ENCODE data around the gene OPCML. TPM values are rescaled to one million over a fixed set of nuclear protein-coding genes. Genes with fewer than 3 reads are reported as not detected.

The OPCML gene
- total and polyA plus RNA-seq, 2 experiments from 2014 or later, result 0.21 to 0.51 TPM

- TF ChIP-seq, protein P1, sequence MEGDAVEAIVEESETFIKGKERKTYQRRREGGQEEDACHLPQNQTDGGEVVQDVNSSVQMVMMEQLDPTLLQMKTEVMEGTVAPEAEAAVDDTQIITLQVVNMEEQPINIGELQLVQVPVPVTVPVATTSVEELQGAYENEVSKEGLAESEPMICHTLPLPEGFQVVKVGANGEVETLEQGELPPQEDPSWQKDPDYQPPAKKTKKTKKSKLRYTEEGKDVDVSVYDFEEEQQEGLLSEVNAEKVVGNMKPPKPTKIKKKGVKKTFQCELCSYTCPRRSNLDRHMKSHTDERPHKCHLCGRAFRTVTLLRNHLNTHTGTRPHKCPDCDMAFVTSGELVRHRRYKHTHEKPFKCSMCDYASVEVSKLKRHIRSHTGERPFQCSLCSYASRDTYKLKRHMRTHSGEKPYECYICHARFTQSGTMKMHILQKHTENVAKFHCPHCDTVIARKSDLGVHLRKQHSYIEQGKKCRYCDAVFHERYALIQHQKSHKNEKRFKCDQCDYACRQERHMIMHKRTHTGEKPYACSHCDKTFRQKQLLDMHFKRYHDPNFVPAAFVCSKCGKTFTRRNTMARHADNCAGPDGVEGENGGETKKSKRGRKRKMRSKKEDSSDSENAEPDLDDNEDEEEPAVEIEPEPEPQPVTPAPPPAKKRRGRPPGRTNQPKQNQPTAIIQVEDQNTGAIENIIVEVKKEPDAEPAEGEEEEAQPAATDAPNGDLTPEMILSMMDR (IDR thresholded peaks at IDR 0.05; ENCODE audit: low read depth, low read length), result no peak
- Histone ChIP-seq H3K36me3 (no peaks in the 10 kb centered on the region), H3K4me3 (no peak overlapping the region), H3K27me3 (no peaks in the 10 kb centered on the region), H3K4me1 (ENCODE audit: low read depth) (no peaks in the 10 kb centered on the region), H3K9me3 (ENCODE audit: low read depth) (no peaks in the 10 kb centered on the region), H3K27ac (no peak overlapping the region)
- no peak for DNase-seq (ENCODE audit: low read depth in 1 of 2, low spot score in 1 of 2)
These were observed 904.3 kb downstream of the OPCML start for GRCh38 chr11:132627981-132628380.

- TF ChIP-seq, protein P1 (IDR thresholded peaks at IDR 0.05; ENCODE audit: low read depth, low read length), result no peak
- Histone ChIP-seq H3K27me3 (no peaks in the 10 kb centered on the region), H3K27ac (no peak overlapping the region), H3K4me1 (ENCODE audit: low read depth) (no peaks in the 10 kb centered on the region), H3K36me3 (no peaks in the 10 kb centered on the region), H3K9me3 (ENCODE audit: low read depth) (no peaks in the 10 kb centered on the region), H3K4me3 (no peak overlapping the region)
- no peak for DNase-seq (ENCODE audit: low read depth in 1 of 2, low spot score in 1 of 2)
These were observed 905.9 kb downstream of the OPCML start for GRCh38 chr11:132626446-132626845.

DNA sequence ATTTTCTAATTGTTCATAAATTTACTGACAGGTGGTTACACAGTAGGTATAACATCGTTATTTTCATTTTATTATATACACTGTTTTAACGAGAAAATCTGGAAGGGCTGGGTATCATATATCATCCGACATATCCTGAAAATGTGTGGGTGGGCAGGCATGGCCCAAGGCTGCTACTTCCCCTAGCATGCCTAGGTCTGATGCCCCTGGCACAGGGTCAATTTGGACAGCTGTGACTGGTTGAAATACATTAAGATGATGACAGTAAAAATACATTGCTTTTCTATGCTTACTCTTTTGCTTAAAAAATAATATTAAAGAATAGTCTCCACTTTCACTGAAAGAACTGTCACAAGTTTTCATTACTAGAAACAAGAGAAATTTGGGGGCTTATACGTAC, 908.8 kb downstream of the OPCML start:
- Histone ChIP-seq H3K4me1 (ENCODE audit: low read depth) (no peaks in the 10 kb centered on the region), H3K9me3 (ENCODE audit: low read depth) (no peaks in the 10 kb centered on the region), H3K4me3 (no peak overlapping the region), H3K36me3 (no peaks in the 10 kb centered on the region), H3K27ac (no peak overlapping the region), H3K27me3 (no peaks in the 10 kb centered on the region)
- no peak for DNase-seq (ENCODE audit: low read depth in 1 of 2, low spot score in 1 of 2)
- TF ChIP-seq, protein P1 (IDR thresholded peaks at IDR 0.05; ENCODE audit: low read depth, low read length), result no peak

- Histone ChIP-seq H3K9me3 (ENCODE audit: low read depth) (no peaks in the 10 kb centered on the region), H3K4me1 (ENCODE audit: low read depth) (no peaks in the 10 kb centered on the region), H3K27me3 (no peaks in the 10 kb centered on the region), H3K27ac (no peak overlapping the region), H3K36me3 (no peaks in the 10 kb centered on the region), H3K4me3 (no peak overlapping the region)
- TF ChIP-seq, protein P1 (IDR thresholded peaks at IDR 0.05; ENCODE audit: low read depth, low read length), result no peak
- DNase-seq (ENCODE audit: low read depth in 1 of 2, low spot score in 1 of 2), result no peak
These were observed 910.2 kb downstream of the OPCML start for GRCh38 chr11:132621976-132622580.

GRCh38 chr11:132620423-132620822, 911.9 kb downstream of the OPCML start:
- TF ChIP-seq, protein P1 (IDR thresholded peaks at IDR 0.05; ENCODE audit: low read depth, low read length), result no peak
- H3K27me3 ChIP-seq, result no peaks in the 10 kb centered on the region
- DNase-seq (ENCODE audit: low read depth in 1 of 2, low spot score in 1 of 2), result no peak
- H3K27ac ChIP-seq, result no peak overlapping the region
- H3K4me1 ChIP-seq (ENCODE audit: low read depth), result no peaks in the 10 kb centered on the region
- no peaks in the 10 kb centered on the region for H3K9me3 ChIP-seq (ENCODE audit: low read depth)
- no peaks in the 10 kb centered on the region for H3K36me3 ChIP-seq
- no peak overlapping the region for H3K4me3 ChIP-seq

Data from cardiac muscle cell (in vitro differentiated cells and primary cell).